ENCODE results near the gene AMDHD1.

The AMDHD1 gene

GRCh38 chr12:95943330-95943842 lies at the start of gene AMDHD1:
AMDHD1 (plus strand) TSS chr12:95943331; CDS start chr12:95943399, 68 bp downstream.
- peak; percentile 19 for DNase-seq

GRCh38 chr12:95896846-95897245 lies 46.3 kb upstream of the AMDHD1 start:
- no peak for DNase-seq

GRCh38 chr12:95898081-95898480 lies 45.0 kb upstream of the AMDHD1 start:
- no peak for DNase-seq

GRCh38 chr12:95908573-95908972 lies 34.6 kb upstream of the AMDHD1 start:
- no peak for DNase-seq

GRCh38 chr12:95909871-95910270 lies 33.3 kb upstream of the AMDHD1 start:
- no peak for DNase-seq

GRCh38 chr12:95918194-95918993 lies 24.7 kb upstream of the AMDHD1 start:
- peak; percentile 7 for DNase-seq

GRCh38 chr12:95919110-95919509 lies 24.0 kb upstream of the AMDHD1 start:
- DNase-seq, result no peak

GRCh38 chr12:95922231-95922630 lies 20.9 kb upstream of the AMDHD1 start:
- no peak for DNase-seq

GRCh38 chr12:95940514-95940913 lies 2.6 kb upstream of the AMDHD1 start:
- no peak for DNase-seq

GRCh38 chr12:95942101-95942523 lies 1.0 kb upstream of the AMDHD1 start:
- DNase-seq, result no peak

- DNase-seq, result peak; percentile 87
Measured at GRCh38 chr12:95942524-95943329, 404 bp upstream of the AMDHD1 start, which contains the start of gene CCDC38. CCDC38 (minus strand) TSS chr12:95942614; CDS start chr12:95936509, 6,105 bp downstream.

- no peak for DNase-seq
Measured at GRCh38 chr12:95944108-95944704, 1.1 kb downstream of the AMDHD1 start.

- DNase-seq, result no peak
Measured at GRCh38 chr12:95949477-95950206, 6.5 kb downstream of the AMDHD1 start.

- no peak for DNase-seq
Measured at GRCh38 chr12:95951515-95951914, 8.4 kb downstream of the AMDHD1 start.

- no peak for DNase-seq
Measured at GRCh38 chr12:95953000-95953399, 9.9 kb downstream of the AMDHD1 start.

- no peak for DNase-seq
Measured at GRCh38 chr12:95955549-95956159, 12.5 kb downstream of the AMDHD1 start.

- DNase-seq, result no peak
Measured at GRCh38 chr12:95956557-95957145, 13.5 kb downstream of the AMDHD1 start.

GRCh38 chr12:95959107-95959506 lies 16.0 kb downstream of the AMDHD1 start:
- peak; percentile 4 for DNase-seq

- no peak for DNase-seq
Measured at GRCh38 chr12:95960241-95960640, 17.1 kb downstream of the AMDHD1 start.

GRCh38 chr12:95962222-95962621 lies 19.1 kb downstream of the AMDHD1 start:
- DNase-seq, result no peak

- no peak for DNase-seq
Measured at GRCh38 chr12:95963096-95963495, 20.0 kb downstream of the AMDHD1 start.
